Adrenal gland (tissue), 12 donors: Measurements from ENCODE around the gene RABGAP1L. TPM values are rescaled to one million over a fixed set of nuclear protein-coding genes. Genes with fewer than 3 reads are reported as not detected.
A peak's percentile ranks its signal among the peaks of the same experiment; 100 is the strongest.

ENCODE experiments used
- DNase-seq, 7 donors: peaks; one replicate each; pipeline ENCODE4 v3.0.0-alpha.2; 2019 to 2020
- H3K27ac ChIP-seq, 5 donors: fragments of 200-600 bp; sonication (generic) in 4 of 5; 1 replicate in 3 of 5; 2 replicates in 2 of 5; pipeline versions ENCODE4 v1.5.1 to v1.8.0; 2016 to 2020; ENCODE audit warnings: mild to moderate bottlenecking in 1 of 5
- H3K27me3 ChIP-seq: fragments of 200-600 bp; 2 replicates; pipeline ENCODE4 v1.8.0; 2021
- H3K36me3 ChIP-seq, 2 donors: fragments of 200-600 bp; replicated peaks in 1 of 2; 1 replicate in 1 of 2; 2 replicates in 1 of 2; pipeline versions ENCODE4 v1.5.1 to v1.8.0; 2018 to 2022
- H3K4me1 ChIP-seq, 2 donors: fragments of 200-600 bp; replicated peaks in 1 of 2; 1 replicate in 1 of 2; 2 replicates in 1 of 2; pipeline versions ENCODE4 v1.5.1 to v1.8.0; 2018 to 2021
- H3K4me3 ChIP-seq, 4 donors: fragments of 200-600 bp; sonication (generic) in 3 of 4; one replicate each; pipeline ENCODE4 v1.5.1; 2016 to 2018
- H3K9me3 ChIP-seq, 3 donors: fragments of 200-600 bp; sonication (generic) in 1 of 3; replicated peaks in 1 of 3; 1 replicate in 2 of 3; 2 replicates in 1 of 3; pipeline versions ENCODE4 v1.5.1 to v1.8.0; 2016 to 2021
- CTCF ChIP-seq, 6 experiments: fragments of 450-650 bp in 4 of 6; fragments of 200-600 bp in 2 of 6; sonication (generic) in 1 of 6; IDR thresholded peaks; 1 replicate in 5 of 6; 2 replicates in 1 of 6; pipeline versions ENCODE4 v1.5.1 to v1.8.0; 2016 to 2021; ENCODE audit warnings: antibody characterized with exemption in 6 of 6, mild to moderate bottlenecking in 2 of 6, moderate library complexity in 1 of 6
- POLR2A ChIP-seq, 2 donors: fragments of 450-650 bp; IDR thresholded peaks; one replicate each; pipeline ENCODE4 v1.6.1; 2017; ENCODE audit warnings: antibody characterized with exemption in 2 of 2, mild to moderate bottlenecking in 2 of 2, moderate library complexity in 1 of 2
- WGBS, 4 donors: extraction: QIAGEN DNeasy Blood & Tissue Kit in 2 of 4; methylation state at CpG; one replicate each; pipeline versions ENCODE4 v1.1.5 to v1.1.7; 2013 to 2017; 5-methylcytosine and 5-hydroxymethylcytosine counted together
- intact Hi-C, 2 donors: fragments of 100-400 bp; cut with DNase I; formaldehyde crosslinking; loops; one replicate each; pipeline versions ENCODE4 v1.14.1 to v1.15.0; 2022 to 2023
- polyA plus RNA-seq, 3 donors: library from polyadenylated mRNA; stranded (reverse); fragments of 200-250 nt in 2 of 3; fragments of 350-450 nt in 1 of 3; fragmentation: Illumina TruSeq in 1 of 3; extraction: RNeasy Lipid Tissue Mini Kit (QIAGEN cat#74804) in 1 of 3; gene quantifications; one replicate each; pipeline ENCODE4 v1.2.3, GENCODE V29; 2013 to 2014
- total RNA-seq, 9 donors: library from RNA; depleted of rRNA in 4 of 9; stranded (reverse); fragments of >200 nt in 4 of 9; fragments of 120-200 nt in 1 of 9; fragmentation: NEBNext Ultra II Directional in 1 of 9; extraction: Animal tissue kit (Norgen Biotek cat#: 25700) in 1 of 9; gene quantifications; one replicate each; pipeline versions ENCODE4 v1.1.0 to v1.2.4, GENCODE V29; 2013 to 2023
- donor health status: healthy with polysubstance abuse.
- donor health status: Bipolar disorder and iron deficiency.
- donor health status: DM: yes; HTN: yes; CAD: no.
- donor health status: DM: no; HTN: no; CAD: no.
- donor health status: DM: no; HTN: no; CAD: no.
- donor health status: DM: yes; HTN: yes; CAD: no.

Gene RABGAP1L
- total and polyA plus RNA-seq, 12 donors: 10.4 to 29.9 (median 19.7) TPM

- WGBS, 4 donors: 64 to 76% (median 68%) methylated on average over 4 of the region's 4 CpGs
- TF ChIP-seq CTCF (IDR thresholded peaks at IDR 0.05) (no peak), POLR2A (IDR thresholded peaks at IDR 0.05) (no peak)
- Histone ChIP-seq H3K4me1 (peaks cover 0 to 9% of the 10 kb centered on the region in 2 donors), H3K27me3 (no peaks in the 10 kb centered on the region), H3K9me3 (no peaks in the 10 kb centered on the region), H3K4me3 (peak overlapping the region in 1 of 4 donors; percentile 43), H3K36me3 (no peaks in the 10 kb centered on the region), H3K27ac (no peak overlapping the region)
- DNase-seq: peak in 2 of 7 donors; percentile 4 to 10
- intact Hi-C loops: no loop called here
Observed at GRCh38 chr1:174875306-174875705, 716.0 kb downstream of the RABGAP1L start.

GRCh38 chr1:174877208-174877673 lies 717.9 kb downstream of the RABGAP1L start:
- TF ChIP-seq CTCF (IDR thresholded peaks at IDR 0.05): no peak
- TF ChIP-seq POLR2A (IDR thresholded peaks at IDR 0.05): no peak
- Histone ChIP-seq H3K27me3 (no peaks in the 10 kb centered on the region), H3K4me1 (peaks cover 0 to 9% of the 10 kb centered on the region in 2 donors), H3K4me3 (no peak overlapping the region), H3K9me3 (no peaks in the 10 kb centered on the region), H3K36me3 (no peaks in the 10 kb centered on the region), H3K27ac (no peak overlapping the region)
- no peak for DNase-seq
- intact Hi-C loops: no loop called here
- WGBS, 4 donors: 78 to 80% (median 79%) methylated on average over 4 of the region's 4 CpGs

- Histone ChIP-seq H3K4me3 (no peak overlapping the region), H3K36me3 (no peaks in the 10 kb centered on the region), H3K9me3 (no peaks in the 10 kb centered on the region), H3K27me3 (no peaks in the 10 kb centered on the region), H3K4me1 (peaks cover 0 to 9% of the 10 kb centered on the region in 2 donors), H3K27ac (no peak overlapping the region)
- WGBS, 4 donors: 88 to 96% (median 90%) methylated on average over 3 of the region's 3 CpGs
- no peak for DNase-seq
- no peak for TF ChIP-seq CTCF (IDR thresholded peaks at IDR 0.05)
- no peak for TF ChIP-seq POLR2A (IDR thresholded peaks at IDR 0.05)
- intact Hi-C loops: no loop called here
Observed at GRCh38 chr1:174880171-174880570, 720.9 kb downstream of the RABGAP1L start.

GRCh38 chr1:174883409-174883808 lies 724.1 kb downstream of the RABGAP1L start:
- Histone ChIP-seq H3K4me3 (no peak overlapping the region), H3K4me1 (peaks cover 0 to 5% of the 10 kb centered on the region in 2 donors), H3K9me3 (no peaks in the 10 kb centered on the region), H3K27me3 (no peaks in the 10 kb centered on the region), H3K36me3 (no peaks in the 10 kb centered on the region), H3K27ac (no peak overlapping the region)
- peak in 1 of 7 donors; percentile 5 for DNase-seq
- WGBS, 4 donors: 81 to 100% (median 97%) methylated on average over 1 of the region's 1 CpG
- TF ChIP-seq CTCF (IDR thresholded peaks at IDR 0.05): no peak
- TF ChIP-seq POLR2A (IDR thresholded peaks at IDR 0.05): no peak
- intact Hi-C loops: no loop called here
